BE2C (cell line): ENCODE data around the gene CFAP221.

Experiments used
- DNase-seq: peaks from one replicate; pipeline ENCODE4 v3.0.0-alpha.2; 2020
- H3K27me3 ChIP-seq: fragments of 250-450 bp; sonication (Bioruptor Pico); 2 replicates; pipeline ENCODE4 v1.5.1; 2020; ENCODE audit warnings: mild to moderate bottlenecking
- H3K36me3 ChIP-seq: fragments of 250-450 bp; sonication (Bioruptor Pico); 2 replicates; pipeline ENCODE4 v1.5.1; 2020; ENCODE audit warnings: mild to moderate bottlenecking
- H3K4me1 ChIP-seq: fragments of 250-450 bp; sonication (Bioruptor Pico); 2 replicates; pipeline ENCODE4 v1.5.1; 2020
- H3K4me3 ChIP-seq: 2 replicates; pipeline ENCODE4 v1.5.1; 2011; ENCODE audit warnings: low read depth, low read length
- H3K9me3 ChIP-seq: fragments of 250-450 bp; sonication (Bioruptor Pico); 2 replicates; pipeline ENCODE4 v1.5.1; 2020
- TF ChIP-seq, protein P1 (sequence below): IDR thresholded peaks from 2 replicates; pipeline ENCODE4 v1.5.1; 2012; ENCODE audit warnings: mild to moderate bottlenecking, low read depth, low read length

CFAP221 gene

GRCh38 chr2:119574864-119575263, 30.6 kb downstream of the CFAP221 start:
- TF ChIP-seq, protein P1, sequence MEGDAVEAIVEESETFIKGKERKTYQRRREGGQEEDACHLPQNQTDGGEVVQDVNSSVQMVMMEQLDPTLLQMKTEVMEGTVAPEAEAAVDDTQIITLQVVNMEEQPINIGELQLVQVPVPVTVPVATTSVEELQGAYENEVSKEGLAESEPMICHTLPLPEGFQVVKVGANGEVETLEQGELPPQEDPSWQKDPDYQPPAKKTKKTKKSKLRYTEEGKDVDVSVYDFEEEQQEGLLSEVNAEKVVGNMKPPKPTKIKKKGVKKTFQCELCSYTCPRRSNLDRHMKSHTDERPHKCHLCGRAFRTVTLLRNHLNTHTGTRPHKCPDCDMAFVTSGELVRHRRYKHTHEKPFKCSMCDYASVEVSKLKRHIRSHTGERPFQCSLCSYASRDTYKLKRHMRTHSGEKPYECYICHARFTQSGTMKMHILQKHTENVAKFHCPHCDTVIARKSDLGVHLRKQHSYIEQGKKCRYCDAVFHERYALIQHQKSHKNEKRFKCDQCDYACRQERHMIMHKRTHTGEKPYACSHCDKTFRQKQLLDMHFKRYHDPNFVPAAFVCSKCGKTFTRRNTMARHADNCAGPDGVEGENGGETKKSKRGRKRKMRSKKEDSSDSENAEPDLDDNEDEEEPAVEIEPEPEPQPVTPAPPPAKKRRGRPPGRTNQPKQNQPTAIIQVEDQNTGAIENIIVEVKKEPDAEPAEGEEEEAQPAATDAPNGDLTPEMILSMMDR = no peak
- Histone ChIP-seq H3K4me3 (no peak overlapping the region), H3K9me3 (no peaks in the 10 kb centered on the region), H3K4me1 (no peaks in the 10 kb centered on the region), H3K36me3 (no peaks in the 10 kb centered on the region), H3K27me3 (no peaks in the 10 kb centered on the region)
- no peak for DNase-seq

DNA sequence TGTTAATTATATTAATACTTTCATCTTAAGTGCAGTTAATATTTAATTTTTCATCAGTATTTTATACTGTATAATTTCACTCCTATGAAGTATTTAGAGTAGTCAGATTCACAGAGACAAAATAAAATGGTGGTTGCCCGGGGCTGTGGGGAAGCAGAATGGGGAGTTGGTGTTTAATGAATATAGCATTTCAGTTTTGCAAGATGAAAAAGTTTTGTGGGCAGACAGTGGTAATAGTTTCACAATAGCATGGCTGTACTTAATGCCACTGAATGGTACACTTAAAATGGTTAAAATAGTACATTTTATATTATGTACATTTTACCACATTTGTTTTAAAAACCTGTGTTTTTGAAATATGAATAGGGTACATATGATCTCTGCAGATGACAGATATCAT, 31.2 kb downstream of the CFAP221 start:
- no peak for DNase-seq
- TF ChIP-seq, protein P1 = no peak
- H3K36me3 ChIP-seq = no peaks in the 10 kb centered on the region

GRCh38 chr2:119579424-119580295, 35.4 kb downstream of the CFAP221 start:
- Histone ChIP-seq H3K36me3 (no peaks in the 10 kb centered on the region), H3K4me3 (no peak overlapping the region), H3K27me3 (no peaks in the 10 kb centered on the region), H3K4me1 (no peaks in the 10 kb centered on the region), H3K9me3 (no peaks in the 10 kb centered on the region)
- TF ChIP-seq, protein P1 = no peak
- DNase-seq = no peak

More for the DNA sequence above, 31.2 kb downstream of the CFAP221 start:
- no peaks in the 10 kb centered on the region for H3K4me1 ChIP-seq
- H3K9me3 ChIP-seq = no peaks in the 10 kb centered on the region
- H3K4me3 ChIP-seq = no peak overlapping the region
- no peaks in the 10 kb centered on the region for H3K27me3 ChIP-seq

- no peak for DNase-seq
- TF ChIP-seq, protein P1 = no peak
- Histone ChIP-seq H3K4me1 (no peaks in the 10 kb centered on the region; the same call in 1 of the 2 replicates), H3K27me3 (no peaks in the 10 kb centered on the region), H3K4me3 (no peak overlapping the region), H3K9me3 (no peaks in the 10 kb centered on the region), H3K36me3 (no peaks in the 10 kb centered on the region)
Measured at GRCh38 chr2:119580550-119581072, 36.4 kb downstream of the CFAP221 start.

- no peaks in the 10 kb centered on the region for H3K9me3 ChIP-seq
- DNase-seq = no peak
- no peaks in the 10 kb centered on the region for H3K36me3 ChIP-seq
- no peaks in the 10 kb centered on the region; the same call in none of the 2 replicates for H3K4me1 ChIP-seq
- no peaks in the 10 kb centered on the region for H3K27me3 ChIP-seq
- TF ChIP-seq, protein P1 = no peak
- H3K4me3 ChIP-seq = no peak overlapping the region
Measured at GRCh38 chr2:119583291-119583690, 39.0 kb downstream of the CFAP221 start.

DNA sequence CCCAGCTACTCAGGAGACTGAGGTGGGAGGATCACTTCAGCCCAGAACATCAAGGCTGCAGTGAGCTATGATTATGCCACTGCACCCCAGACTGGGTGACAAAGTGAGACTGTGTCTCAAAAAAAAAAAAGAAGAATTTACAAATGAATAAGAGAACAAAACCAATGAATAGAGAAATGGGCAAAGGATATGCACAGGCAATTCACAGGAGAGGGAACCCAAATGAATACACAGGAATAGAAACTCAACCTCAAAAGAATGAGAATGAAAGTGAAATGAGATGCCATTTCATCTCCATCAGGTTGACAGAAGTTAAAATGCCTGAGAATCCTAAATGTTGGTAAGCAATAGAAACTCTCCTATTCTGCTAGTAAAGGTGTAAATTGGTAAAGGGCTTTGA, 40.2 kb downstream of the CFAP221 start:
- H3K4me1 ChIP-seq = no peaks in the 10 kb centered on the region; the same call in none of the 2 replicates
- no peaks in the 10 kb centered on the region for H3K36me3 ChIP-seq
- no peak overlapping the region for H3K4me3 ChIP-seq
- DNase-seq = no peak
- no peaks in the 10 kb centered on the region for H3K27me3 ChIP-seq
- H3K9me3 ChIP-seq = no peaks in the 10 kb centered on the region
- TF ChIP-seq, protein P1 = no peak
